ENCODE results near the gene CPLX3.
A peak's percentile ranks its signal among the peaks of the same experiment; 100 is the strongest.

The CPLX3 gene

GRCh38 chr15:74864296-74864695 is 37.9 kb downstream of the CPLX3 start:
- Histone ChIP-seq H3K4me3 (ENCODE audit: severe bottlenecking) (no peak overlapping the region), H3K9me3 (ENCODE audit: severe bottlenecking) (no peaks in the 10 kb centered on the region), H3K27me3 (ENCODE audit: insufficient read depth, poor library complexity, severe bottlenecking) (no peaks in the 10 kb centered on the region), H3K4me1 (ENCODE audit: insufficient read depth, poor library complexity, severe bottlenecking) (peaks cover 43% of the 10 kb centered on the region), H3K36me3 (ENCODE audit: low read depth) (peaks cover 22% of the 10 kb centered on the region), H3K27ac (ENCODE audit: poor library complexity, severe bottlenecking) (peak overlapping the region; percentile 74)
- DNase-seq (ENCODE audit: low spot score), result no peak
- no peak for TF ChIP-seq CTCF (IDR thresholded peaks at IDR 0.05; ENCODE audit: poor library complexity, severe bottlenecking)
- ATAC-seq (ENCODE audit: low read depth), result no peak

GRCh38 chr15:74865316-74865715 is 38.9 kb downstream of the CPLX3 start:
- Histone ChIP-seq H3K27me3 (ENCODE audit: insufficient read depth, poor library complexity, severe bottlenecking) (no peaks in the 10 kb centered on the region), H3K4me3 (ENCODE audit: severe bottlenecking) (no peak overlapping the region), H3K4me1 (ENCODE audit: insufficient read depth, poor library complexity, severe bottlenecking) (peaks cover 49% of the 10 kb centered on the region), H3K9me3 (ENCODE audit: severe bottlenecking) (no peaks in the 10 kb centered on the region), H3K27ac (ENCODE audit: poor library complexity, severe bottlenecking) (peak overlapping the region; percentile 74), H3K36me3 (ENCODE audit: low read depth) (peaks cover 22% of the 10 kb centered on the region)
- DNase-seq (ENCODE audit: low spot score) (no peak), ATAC-seq (ENCODE audit: low read depth) (no peak)
- no peak for TF ChIP-seq CTCF (IDR thresholded peaks at IDR 0.05; ENCODE audit: poor library complexity, severe bottlenecking)

GRCh38 chr15:74866090-74866489 is 39.7 kb downstream of the CPLX3 start:
- peak overlapping the region; percentile 74 for H3K27ac ChIP-seq (ENCODE audit: poor library complexity, severe bottlenecking)
- ATAC-seq (ENCODE audit: low read depth), result peak; percentile 87

GRCh38 chr15:74867466-74868038 is 41.1 kb downstream of the CPLX3 start:
- no peaks in the 10 kb centered on the region for H3K27me3 ChIP-seq (ENCODE audit: insufficient read depth, poor library complexity, severe bottlenecking)
- H3K9me3 ChIP-seq (ENCODE audit: severe bottlenecking), result no peaks in the 10 kb centered on the region
- peaks cover 64% of the 10 kb centered on the region for H3K4me1 ChIP-seq (ENCODE audit: insufficient read depth, poor library complexity, severe bottlenecking)
- peak overlapping the region; percentile 74 for H3K27ac ChIP-seq (ENCODE audit: poor library complexity, severe bottlenecking)
- ATAC-seq (ENCODE audit: low read depth) (no peak), DNase-seq (ENCODE audit: low spot score) (no peak)
- TF ChIP-seq CTCF (IDR thresholded peaks at IDR 0.05; ENCODE audit: poor library complexity, severe bottlenecking), result no peak
- H3K36me3 ChIP-seq (ENCODE audit: low read depth), result peaks cover 26% of the 10 kb centered on the region
- H3K4me3 ChIP-seq (ENCODE audit: severe bottlenecking), result no peak overlapping the region

More at GRCh38 chr15:74866090-74866489, 39.7 kb downstream of the CPLX3 start:
- Histone ChIP-seq H3K27me3 (ENCODE audit: insufficient read depth, poor library complexity, severe bottlenecking) (no peaks in the 10 kb centered on the region), H3K36me3 (ENCODE audit: low read depth) (peaks cover 22% of the 10 kb centered on the region), H3K4me1 (ENCODE audit: insufficient read depth, poor library complexity, severe bottlenecking) (peaks cover 57% of the 10 kb centered on the region), H3K4me3 (ENCODE audit: severe bottlenecking) (no peak overlapping the region), H3K9me3 (ENCODE audit: severe bottlenecking) (no peaks in the 10 kb centered on the region)
- no peak for DNase-seq (ENCODE audit: low spot score)
- TF ChIP-seq CTCF (IDR thresholded peaks at IDR 0.05; ENCODE audit: poor library complexity, severe bottlenecking), result no peak

GRCh38 chr15:74868059-74868458 is 41.6 kb downstream of the CPLX3 start:
- ATAC-seq (ENCODE audit: low read depth), result no peak
- H3K4me1 ChIP-seq (ENCODE audit: insufficient read depth, poor library complexity, severe bottlenecking), result peaks cover 63% of the 10 kb centered on the region

More at GRCh38 chr15:74868059-74868458, 41.6 kb downstream of the CPLX3 start:
- no peak for TF ChIP-seq CTCF (IDR thresholded peaks at IDR 0.05; ENCODE audit: poor library complexity, severe bottlenecking)
- H3K4me3 ChIP-seq (ENCODE audit: severe bottlenecking), result no peak overlapping the region
- peaks cover 26% of the 10 kb centered on the region for H3K36me3 ChIP-seq (ENCODE audit: low read depth)
- H3K9me3 ChIP-seq (ENCODE audit: severe bottlenecking), result no peaks in the 10 kb centered on the region
- no peaks in the 10 kb centered on the region for H3K27me3 ChIP-seq (ENCODE audit: insufficient read depth, poor library complexity, severe bottlenecking)
- H3K27ac ChIP-seq (ENCODE audit: poor library complexity, severe bottlenecking), result peak overlapping the region; percentile 74
- no peak for DNase-seq (ENCODE audit: low spot score)
